ENCODE data around the gene RGS4. TPM values are rescaled to one million over a fixed set of nuclear protein-coding genes. Genes with fewer than 3 reads are reported as not detected.

The RGS4 gene
- total and polyA plus RNA-seq, 2 experiments from 2014 or later: 0.32 to 0.38 TPM

GRCh38 chr1:163094182-163094581 lies 25.0 kb downstream of the RGS4 start:
- Histone ChIP-seq H3K9me2 (ENCODE audit: insufficient read depth) (peaks cover 6% of the 10 kb centered on the region; the same call in 1 of the 2 replicates), H3K27ac (ENCODE audit: low read depth) (no peak overlapping the region), H3K4me1 (ENCODE audit: insufficient read depth) (no peaks in the 10 kb centered on the region), H3K4me2 (no peak overlapping the region), H3K79me2 (replicated peaks; ENCODE audit: insufficient read depth) (no peaks in the 10 kb centered on the region), H2AFZ (no peak overlapping the region), H4K20me1 (replicated peaks; ENCODE audit: insufficient read depth) (no peaks in the 10 kb centered on the region), H3F3A (replicated peaks; ENCODE audit: low read depth) (no peaks in the 10 kb centered on the region), H3K36me3 (ENCODE audit: insufficient read depth) (no peaks in the 10 kb centered on the region), H3K4me3 (no peak overlapping the region), H3K27me3 (ENCODE audit: insufficient read depth) (no peaks in the 10 kb centered on the region)
- TF ChIP-seq EZH2phosphoT487 (IDR thresholded peaks at IDR 0.05; ENCODE audit: unreplicated experiment) (no peak), CREB1 (CRISPR knock-in tag; IDR thresholded peaks at IDR 0.05; ENCODE audit: low read depth) (no peak), STAT1 (IDR thresholded peaks at IDR 0.05; ENCODE audit: unreplicated experiment) (no peak), ZNF331 (CRISPR knock-in tag; IDR thresholded peaks at IDR 0.05; ENCODE audit: low read depth) (no peak), ZNF114 (CRISPR knock-in tag; IDR thresholded peaks at IDR 0.05) (no peak), CTCF (conservative IDR thresholded peaks at IDR 0.05; ENCODE audit: low read depth in 2 of 2) (no peak), EZH2 (IDR thresholded peaks at IDR 0.05; ENCODE audit: low read depth, unreplicated experiment) (no peak), ZNF462 (CRISPR knock-in tag; IDR thresholded peaks at IDR 0.05) (no peak), REST (IDR thresholded peaks at IDR 0.05; ENCODE audit: unreplicated experiment) (no peak), NANOG (IDR thresholded peaks at IDR 0.05; ENCODE audit: borderline replicate concordance) (no peak), JUNB (IDR thresholded peaks at IDR 0.05; ENCODE audit: unreplicated experiment) (no peak), POLR2AphosphoS5 (IDR thresholded peaks at IDR 0.05; ENCODE audit: low read depth) (no peak), ETS1 (IDR thresholded peaks at IDR 0.05) (no peak)
- no peaks in the 10 kb centered on the region for H3K36me3 Mint-ChIP-seq (ENCODE audit: low read depth)
- peaks cover 3% of the 10 kb centered on the region for H3K27me3 Mint-ChIP-seq (ENCODE audit: insufficient read depth, low read depth, poor library complexity)
- no peaks in the 10 kb centered on the region for H3K9me3 Mint-ChIP-seq
- no peak overlapping the region for H3K4me3 Mint-ChIP-seq
- no peak for DNase-seq (ENCODE audit: low spot score)
- H3K4me1 Mint-ChIP-seq: no peaks in the 10 kb centered on the region
- H3K27ac Mint-ChIP-seq: no peak overlapping the region
- ATAC-seq: no peak

Measured in GM23338 (cell line).